ENCODE data around the gene SLC7A6OS.

Gene SLC7A6OS

GRCh38 chr16:68279726-68280558 lies 30.8 kb downstream of the SLC7A6OS start:
- no peak for DNase-seq (ENCODE audit: low spot score)

- DNase-seq (ENCODE audit: low spot score): no peak
Measured at GRCh38 chr16:68276223-68276622, 34.5 kb downstream of the SLC7A6OS start.

GRCh38 chr16:68275611-68276191 lies 35.0 kb downstream of the SLC7A6OS start:
- DNase-seq (ENCODE audit: low spot score): no peak

GRCh38 chr16:68274441-68274840 lies 36.3 kb downstream of the SLC7A6OS start:
- no peak for DNase-seq (ENCODE audit: low spot score)

- DNase-seq (ENCODE audit: low spot score): no peak
Measured at GRCh38 chr16:68273896-68274295, 36.9 kb downstream of the SLC7A6OS start.

- DNase-seq (ENCODE audit: low spot score): no peak
Measured at GRCh38 chr16:68273459-68273858, 37.3 kb downstream of the SLC7A6OS start.

GRCh38 chr16:68272507-68273209 lies 38.1 kb downstream of the SLC7A6OS start:
- no peak for DNase-seq (ENCODE audit: low spot score)

GRCh38 chr16:68270353-68270752 lies 40.4 kb downstream of the SLC7A6OS start:
- DNase-seq (ENCODE audit: low spot score): no peak

- DNase-seq (ENCODE audit: low spot score): no peak
Measured at GRCh38 chr16:68269793-68270192, 41.0 kb downstream of the SLC7A6OS start.

- no peak for DNase-seq (ENCODE audit: low spot score)
Measured at GRCh38 chr16:68267612-68268405, 42.9 kb downstream of the SLC7A6OS start.

- DNase-seq (ENCODE audit: low spot score): no peak
Measured at GRCh38 chr16:68265078-68265920, 45.4 kb downstream of the SLC7A6OS start.

GRCh38 chr16:68264128-68265077 lies 46.3 kb downstream of the SLC7A6OS start, which contains the start of gene SLC7A6:
Gene SLC7A6 (plus strand): TSS chr16:68264526. CDS start chr16:68274727, 10,201 bp downstream.
- DNase-seq (ENCODE audit: low spot score): peak; percentile 83

- DNase-seq (ENCODE audit: low spot score): no peak
Measured at GRCh38 chr16:68263559-68264127, 47.1 kb downstream of the SLC7A6OS start.

GRCh38 chr16:68259007-68259825 lies 51.5 kb downstream of the SLC7A6OS start:
- DNase-seq (ENCODE audit: low spot score): no peak

- DNase-seq (ENCODE audit: low spot score): no peak
Measured at GRCh38 chr16:68257906-68258800, 52.6 kb downstream of the SLC7A6OS start.

GRCh38 chr16:68257251-68257905 lies 53.4 kb downstream of the SLC7A6OS start:
- no peak for DNase-seq (ENCODE audit: low spot score)

GRCh38 chr16:68255712-68256111 lies 55.0 kb downstream of the SLC7A6OS start:
- DNase-seq (ENCODE audit: low spot score): no peak

All from ecto neural progenitor cell (in vitro differentiated cells).